Cerebellar cortex (tissue), 1 donor: ENCODE data around the gene TIFAB.

Source experiments
- DNase-seq: peaks from one replicate; pipeline ENCODE4 v3.0.0-alpha.2; 2015; ENCODE audit warnings: low spot score

TIFAB gene

DNA sequence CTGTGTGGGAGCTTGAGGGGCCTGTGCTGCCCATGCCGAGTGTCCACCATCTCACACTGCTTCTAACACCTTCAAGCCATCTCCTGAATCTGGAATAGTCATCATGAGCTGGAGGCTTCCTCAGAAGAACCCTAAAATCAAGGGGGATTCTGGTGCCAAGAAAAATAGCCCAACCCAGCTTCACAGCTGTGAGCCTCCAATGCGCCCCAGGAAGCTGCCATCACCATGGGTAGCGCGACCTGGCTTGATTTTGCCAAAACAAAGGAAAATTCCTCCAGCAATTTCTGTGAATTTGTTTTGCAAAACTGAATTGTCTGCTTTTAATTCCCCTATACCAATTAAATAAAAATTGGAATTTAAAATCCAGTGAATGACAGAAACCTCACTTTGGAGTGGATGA lies 6.2 kb upstream of the TIFAB start:
- DNase-seq, result no peak

DNA sequence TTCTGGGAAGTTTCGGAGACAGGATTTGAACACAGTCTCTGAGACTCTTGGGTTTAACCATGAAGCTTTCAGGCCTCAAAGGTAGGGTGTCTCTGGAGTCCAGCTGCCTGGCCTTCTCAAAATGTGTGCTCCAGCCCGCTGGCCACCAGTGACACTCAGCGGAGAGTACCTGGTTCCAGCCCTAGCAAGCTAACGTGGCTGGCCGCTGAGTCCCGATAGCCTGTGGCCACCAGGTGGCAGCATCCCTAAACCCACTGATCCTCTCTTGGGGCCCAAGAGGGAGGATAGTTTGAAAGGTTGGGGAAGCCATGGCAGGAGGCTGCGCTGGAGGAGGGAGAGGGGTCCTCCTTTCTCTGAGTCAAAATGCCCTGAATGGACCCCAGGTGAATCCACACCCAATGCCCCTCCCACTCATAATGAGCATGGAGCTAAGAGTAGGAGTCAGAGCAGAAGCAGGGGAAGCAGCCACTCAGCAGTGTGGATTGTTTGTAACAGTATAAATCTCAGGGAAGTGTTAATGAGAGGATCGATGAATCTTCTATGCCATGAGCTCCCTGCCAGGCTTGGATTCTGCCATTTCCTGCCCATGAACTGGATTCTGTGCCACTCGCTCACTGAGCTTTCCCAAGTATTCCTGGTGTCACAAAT lies 5.4 kb upstream of the TIFAB start:
- DNase-seq, result peak; percentile 87

DNA sequence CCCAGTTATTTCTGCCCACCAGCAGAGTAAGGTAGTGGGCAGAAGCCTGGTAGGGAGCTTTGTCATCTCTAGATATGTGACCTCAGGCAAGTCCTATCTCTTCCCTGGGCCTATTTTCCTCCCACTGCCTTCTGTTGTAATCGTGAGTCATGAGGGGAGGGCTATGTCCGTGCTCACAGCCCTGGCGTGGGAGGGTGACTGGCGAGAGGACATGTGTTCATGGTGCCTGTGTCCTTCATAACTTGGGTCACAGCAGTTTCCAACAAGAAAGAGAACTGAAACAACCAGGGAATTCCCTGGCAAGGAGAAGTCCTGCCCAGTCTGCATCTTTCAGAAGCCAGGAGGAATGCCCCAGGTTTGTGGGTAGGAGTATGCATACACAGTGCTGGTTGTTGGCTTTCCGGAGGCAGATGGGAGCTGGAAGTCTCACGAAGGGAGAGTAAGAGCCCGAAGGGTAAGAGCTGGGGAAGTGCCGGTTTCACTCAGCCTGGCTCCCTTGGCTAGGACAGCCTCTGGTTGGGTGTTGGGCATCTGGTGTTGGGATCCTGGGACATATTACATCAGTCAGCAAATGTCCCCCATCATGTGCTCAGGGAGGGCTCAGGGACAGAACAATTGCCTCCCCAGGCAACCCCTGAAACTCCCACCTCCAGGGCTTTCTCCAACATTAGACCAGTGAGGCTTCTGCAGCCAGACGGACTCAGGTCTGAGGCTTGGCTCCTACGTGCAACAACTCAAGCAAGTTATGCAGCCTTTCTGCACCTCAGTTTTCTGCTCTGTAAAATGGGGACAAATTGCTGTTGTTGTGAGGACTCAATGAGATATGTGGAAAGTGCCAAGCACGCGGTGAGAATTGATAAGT lies 4.3 kb upstream of the TIFAB start:
- no peak for DNase-seq

DNA sequence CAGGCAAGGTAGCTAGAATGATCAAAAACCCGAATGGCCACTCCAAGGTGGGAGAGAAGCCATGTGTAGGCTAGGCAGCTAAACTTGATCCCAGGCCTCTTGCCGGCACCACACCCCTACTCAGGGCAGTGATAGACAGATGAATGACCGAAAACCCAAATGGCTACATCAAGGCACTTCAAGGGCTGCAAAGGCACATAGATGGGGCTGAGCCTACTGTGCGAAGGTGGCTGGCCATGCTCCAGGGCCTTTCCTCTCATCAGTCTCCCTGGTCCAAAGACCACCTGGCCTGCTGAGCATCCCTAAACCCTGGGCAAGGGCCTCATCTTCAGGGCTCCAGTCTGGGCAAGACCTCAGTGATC lies 3.7 kb upstream of the TIFAB start:
- DNase-seq, result no peak

DNA sequence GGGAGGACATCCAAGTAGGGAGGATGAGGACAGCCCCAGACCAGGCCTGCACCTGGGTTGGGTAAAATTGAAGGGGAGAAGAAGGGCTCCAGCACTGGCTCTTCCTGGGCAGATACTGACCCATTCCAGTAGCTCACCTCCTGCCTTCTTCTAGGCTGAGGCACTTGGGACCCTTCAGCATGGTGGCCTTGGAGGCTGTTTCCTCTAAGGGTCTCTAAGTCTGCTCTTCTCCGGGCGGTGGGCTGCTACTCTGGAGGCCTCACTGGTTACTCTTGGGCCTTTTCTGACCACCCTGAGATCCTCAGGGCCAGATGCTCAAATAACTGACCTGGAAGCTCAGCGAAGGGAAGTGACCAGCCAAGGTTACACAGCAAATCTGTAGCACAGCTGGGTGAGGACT lies 2.8 kb upstream of the TIFAB start:
- no peak for DNase-seq

DNA sequence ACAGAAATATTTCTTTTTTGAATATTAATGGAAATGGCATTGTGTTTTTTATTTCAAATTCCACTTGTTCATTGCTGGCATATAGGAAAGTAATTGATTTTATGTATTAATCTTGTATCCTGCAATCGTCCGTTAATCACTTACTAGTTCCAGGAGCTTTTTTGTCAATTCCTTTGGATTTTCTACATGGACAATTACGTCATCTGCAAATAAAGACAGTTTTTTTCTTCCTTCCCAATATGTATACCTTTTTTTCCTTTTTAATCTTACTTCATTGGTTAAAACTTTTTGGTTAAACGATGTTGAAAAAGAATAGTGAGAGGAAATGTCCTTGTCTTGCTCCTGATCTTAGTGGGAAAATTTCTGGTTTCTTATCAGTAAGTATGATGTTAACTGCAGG lies 1.5 kb upstream of the TIFAB start:
- DNase-seq, result no peak

DNA sequence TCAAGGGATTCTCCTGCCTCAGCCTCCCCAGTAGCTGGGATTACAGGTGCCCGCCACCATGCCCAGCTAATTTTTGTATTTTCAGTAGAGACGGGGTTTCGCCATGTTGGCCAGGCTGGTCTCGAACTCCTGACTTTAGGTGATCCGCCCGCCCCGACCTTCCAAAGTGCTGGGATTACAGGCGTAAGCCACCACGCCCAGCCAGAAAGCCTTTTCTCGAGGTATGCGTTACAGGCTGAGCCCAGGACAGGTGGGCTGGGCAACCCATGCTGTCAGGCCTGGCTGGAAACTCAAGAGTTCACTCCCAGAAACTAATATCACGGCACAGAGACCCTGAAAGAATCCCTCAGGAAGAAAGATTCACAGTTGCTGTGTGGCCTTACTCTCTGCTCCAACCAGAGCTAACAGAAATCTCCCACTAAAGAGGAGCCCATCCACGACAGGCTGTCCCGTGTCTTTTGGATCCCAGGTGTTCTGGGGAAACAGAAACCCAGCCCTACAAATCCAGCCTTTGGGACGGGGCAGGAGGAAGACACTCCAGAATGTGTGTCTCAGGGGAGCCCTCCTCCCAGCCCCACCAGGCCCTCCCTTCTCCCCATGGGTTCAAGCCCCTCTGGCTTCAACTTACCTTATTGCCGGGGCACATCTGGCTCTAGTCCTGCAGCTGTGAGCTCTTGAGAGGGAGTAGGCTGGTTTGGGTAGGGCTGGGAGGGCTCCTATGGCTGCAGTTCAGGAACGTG lies 400 bp downstream of the TIFAB start:
- no peak for DNase-seq

DNA sequence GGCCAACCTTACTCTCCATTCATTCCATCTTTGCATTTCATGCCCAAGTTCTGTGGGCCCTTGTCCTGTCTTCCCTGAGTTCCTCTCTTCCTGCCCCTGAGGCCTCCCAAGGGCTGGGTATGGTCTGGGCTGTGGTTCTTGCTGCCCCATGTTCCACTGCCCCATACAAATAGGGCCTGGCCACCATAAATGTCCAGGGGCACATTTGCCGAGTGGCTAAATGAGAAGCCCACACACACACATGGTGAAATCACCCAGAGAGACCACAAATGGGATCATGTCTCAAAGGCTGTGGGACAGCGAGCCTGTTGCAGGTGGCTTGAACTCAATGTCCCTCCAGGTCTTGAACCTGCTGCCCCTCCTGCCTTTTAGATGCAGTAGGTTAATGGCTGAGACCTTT lies 1.2 kb downstream of the TIFAB start:
- no peak for DNase-seq

DNA sequence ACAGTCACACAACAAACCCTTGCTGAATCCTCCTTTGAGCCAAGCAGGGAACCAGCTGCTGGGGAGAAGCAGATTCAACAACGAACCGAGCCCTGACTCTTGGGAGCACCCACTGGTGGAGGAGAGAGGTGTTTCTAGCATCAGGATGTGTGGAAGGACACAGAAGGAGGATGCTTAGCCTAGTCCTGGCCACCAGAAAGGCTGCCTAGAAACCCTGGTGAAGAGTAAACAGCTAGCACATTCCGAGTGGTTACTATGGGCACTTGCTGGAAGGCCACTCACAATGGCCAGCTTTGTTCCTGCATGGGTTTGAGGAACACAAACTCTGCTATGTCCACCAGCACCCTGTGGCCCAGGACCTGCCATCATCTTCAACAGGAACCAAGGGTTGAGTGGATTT lies 1.8 kb downstream of the TIFAB start:
- DNase-seq, result no peak

DNA sequence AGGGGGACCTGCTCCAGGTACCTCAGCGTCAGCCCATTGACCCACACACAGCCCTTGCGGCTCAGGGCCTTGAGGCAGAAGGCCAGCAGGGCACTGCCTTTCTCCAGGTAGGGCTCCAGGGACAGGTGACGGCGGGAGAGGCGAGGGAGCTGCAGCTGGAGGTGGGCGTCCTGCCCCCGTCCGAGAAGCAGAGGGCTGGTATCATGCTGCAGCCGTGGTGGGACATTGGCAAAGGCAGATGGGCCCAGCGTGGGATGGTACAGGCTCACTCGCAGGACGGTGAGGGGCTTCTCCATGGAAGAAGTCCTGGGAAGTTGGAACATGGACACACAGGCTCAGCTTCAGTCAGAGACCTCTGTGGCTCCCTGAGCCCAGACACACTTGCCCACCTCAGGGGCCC lies 2.5 kb downstream of the TIFAB start:
- DNase-seq, result no peak

DNA sequence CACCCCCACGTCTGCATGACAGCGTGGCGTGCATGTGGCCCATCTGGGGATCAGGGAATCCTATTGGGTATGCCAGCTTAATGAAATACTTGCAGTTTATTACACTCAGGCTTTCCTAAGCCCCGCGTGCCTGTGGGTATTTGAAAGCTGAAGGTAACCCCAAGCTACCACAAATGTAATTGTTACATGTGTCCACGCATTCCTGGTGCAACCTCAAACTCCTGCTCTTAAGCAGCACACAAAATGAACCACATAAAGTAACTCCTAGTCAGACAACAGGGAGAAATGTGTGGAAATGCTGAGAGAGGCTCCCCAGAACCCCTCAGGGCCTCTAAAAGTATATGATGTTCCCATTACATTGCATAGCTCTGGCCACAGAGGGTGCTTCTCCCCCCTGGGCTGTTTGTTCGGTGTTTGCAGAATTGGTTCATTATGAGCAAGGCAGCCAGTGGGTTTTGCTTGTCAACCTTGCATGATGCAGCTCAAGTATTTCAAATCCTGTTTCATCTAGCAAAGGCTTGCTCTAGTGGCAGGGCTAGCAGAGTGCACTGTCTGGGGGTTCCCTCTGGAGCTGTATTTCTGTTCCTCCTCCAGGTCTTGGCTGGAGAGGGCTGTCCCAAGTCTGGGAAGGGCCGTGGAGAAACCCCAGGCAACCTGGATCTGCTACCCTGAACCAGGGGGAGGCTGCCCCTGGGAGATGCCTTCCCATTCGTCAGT lies 3.2 kb downstream of the TIFAB start:
- no peak for DNase-seq

DNA sequence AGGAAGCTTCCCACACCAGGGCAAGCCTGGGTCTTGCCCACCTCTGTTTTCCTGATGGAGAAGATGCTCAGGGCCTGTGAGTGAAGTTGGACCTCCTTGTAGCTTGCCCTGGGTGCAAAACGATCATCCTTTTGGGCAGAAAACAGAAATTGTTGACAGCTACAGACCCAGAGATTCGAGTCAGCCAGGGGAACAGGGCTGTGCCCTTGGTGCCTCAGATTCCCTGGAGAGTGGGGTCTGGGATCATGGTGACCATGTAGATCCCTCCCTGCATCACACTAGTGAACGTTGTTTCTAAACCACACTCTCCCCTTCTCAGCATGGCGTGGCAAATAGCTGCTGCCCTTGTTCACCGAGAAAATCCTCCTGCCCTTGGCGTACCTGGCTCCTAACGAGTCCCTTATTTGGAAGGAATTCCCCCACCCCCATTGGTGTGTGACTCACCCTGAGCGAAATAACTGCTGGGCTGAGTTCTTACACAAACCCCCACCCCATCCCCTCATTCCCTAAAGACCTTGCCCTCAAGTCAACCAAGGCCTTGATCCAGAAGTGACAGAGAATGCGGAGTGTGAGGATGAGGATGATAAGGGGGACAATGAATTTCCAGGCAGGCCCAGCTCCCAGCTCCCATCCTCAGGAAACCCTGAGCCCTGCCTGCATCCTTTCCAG lies 3.9 kb downstream of the TIFAB start:
- DNase-seq, result peak; percentile 63

DNA sequence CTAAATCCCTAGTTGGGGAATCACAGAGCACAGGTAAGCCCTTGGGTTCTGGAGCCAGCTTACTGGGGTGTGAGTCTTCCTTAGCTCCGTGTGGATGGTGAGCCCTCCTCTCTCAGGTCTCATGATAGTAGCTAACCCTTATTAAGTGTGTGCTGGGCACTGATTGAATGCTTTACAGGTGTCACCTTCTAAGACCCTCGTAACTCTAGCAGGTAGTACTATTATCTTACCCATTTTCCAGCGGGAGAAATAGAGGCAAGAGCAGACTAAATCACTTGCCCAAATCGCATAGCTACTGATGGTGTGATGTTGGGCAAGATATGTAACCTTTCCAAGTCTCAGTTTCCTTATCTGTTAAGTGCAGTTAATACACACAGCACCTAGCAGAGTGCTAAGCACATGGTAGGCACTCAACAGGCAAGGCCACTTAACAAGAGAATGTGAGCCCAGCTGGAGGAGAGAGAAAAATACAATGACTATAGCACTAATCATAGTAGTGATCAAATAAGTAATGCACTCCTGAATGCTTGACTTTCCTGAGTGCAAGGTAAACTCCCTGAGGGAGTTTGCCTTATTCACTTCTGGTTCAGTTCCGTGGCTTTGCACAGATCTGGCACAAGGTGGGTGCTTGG lies 4.7 kb downstream of the TIFAB start, which contains the start of gene DCANP1:
TSS of gene DCANP1 (minus strand) at position 51 of the 632 bp plus-strand sequence. CDS start 240 bp downstream, outside the sequence.
- DNase-seq, result no peak

DNA sequence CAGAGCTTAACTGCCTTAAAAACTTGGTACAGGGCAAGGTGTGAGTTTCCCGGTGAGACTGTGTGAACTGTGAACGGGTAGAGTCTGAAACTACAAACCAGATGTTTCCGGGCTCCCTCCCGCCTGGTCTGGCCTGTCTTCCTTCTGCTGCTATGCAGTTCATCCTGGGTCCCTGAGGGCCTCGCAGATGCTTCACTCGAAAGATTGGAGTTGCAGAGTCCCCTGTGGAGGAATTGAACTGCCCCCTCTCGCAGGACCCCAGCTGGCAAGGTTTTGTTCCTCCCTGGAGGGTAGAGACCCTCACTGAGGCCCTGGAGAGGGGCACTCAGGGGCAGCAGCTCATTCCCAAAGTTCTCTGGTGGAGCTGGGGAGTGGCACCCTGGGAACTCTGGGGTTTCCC lies 5.5 kb downstream of the TIFAB start:
- no peak for DNase-seq

DNA sequence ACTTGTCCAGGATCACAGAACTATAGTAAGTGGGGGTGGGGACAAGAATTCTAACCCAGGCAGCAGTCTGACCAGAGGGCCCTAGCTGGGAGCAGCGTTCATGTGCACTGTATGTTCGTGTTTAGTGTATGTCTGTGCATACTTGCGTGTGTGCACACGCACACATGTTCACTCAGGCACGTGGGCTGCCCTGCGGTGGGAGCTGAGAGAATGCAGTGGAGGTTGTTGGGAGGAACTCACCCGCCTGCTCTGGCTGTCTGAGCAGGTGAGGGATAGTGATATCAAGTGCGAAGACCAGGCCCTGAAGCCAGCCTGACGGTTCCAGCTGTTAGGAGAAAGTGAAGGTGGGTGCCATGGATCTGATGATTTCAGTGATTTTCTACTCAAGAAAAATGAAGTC lies 5.9 kb downstream of the TIFAB start:
- no peak for DNase-seq

DNA sequence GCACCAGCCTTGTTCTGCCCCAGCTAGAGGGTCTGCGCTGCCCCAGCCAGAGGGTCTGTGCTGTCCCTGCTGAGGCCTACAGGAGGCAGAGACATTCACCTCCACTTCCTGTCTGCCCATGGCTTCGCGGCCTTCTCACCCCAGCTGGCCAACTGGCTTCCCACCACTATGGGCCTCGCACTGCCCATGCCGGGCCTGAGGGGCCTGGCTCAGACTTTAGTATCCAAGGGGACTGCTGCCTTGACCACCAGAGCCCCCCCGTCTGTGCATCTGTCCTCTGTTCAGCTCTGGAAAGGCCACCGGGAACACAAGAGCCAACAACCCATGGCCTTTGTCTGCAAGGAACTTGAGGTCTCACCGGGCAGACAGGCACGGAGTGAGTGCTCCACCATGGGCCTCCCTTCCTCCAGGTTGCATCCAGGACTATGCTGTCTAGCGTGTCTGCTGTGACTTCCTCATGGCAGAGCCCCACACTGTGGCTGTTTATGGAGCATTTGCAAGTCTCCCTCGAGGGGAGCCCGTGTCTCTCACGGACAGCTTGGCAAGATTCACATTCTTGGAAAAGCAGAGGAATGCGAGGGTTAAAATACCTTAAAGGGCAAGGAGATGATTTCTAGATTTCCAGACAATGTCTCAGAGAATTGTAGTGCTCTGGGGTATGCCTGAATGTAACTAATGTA lies 6.7 kb downstream of the TIFAB start:
- DNase-seq, result peak; percentile 69

DNA sequence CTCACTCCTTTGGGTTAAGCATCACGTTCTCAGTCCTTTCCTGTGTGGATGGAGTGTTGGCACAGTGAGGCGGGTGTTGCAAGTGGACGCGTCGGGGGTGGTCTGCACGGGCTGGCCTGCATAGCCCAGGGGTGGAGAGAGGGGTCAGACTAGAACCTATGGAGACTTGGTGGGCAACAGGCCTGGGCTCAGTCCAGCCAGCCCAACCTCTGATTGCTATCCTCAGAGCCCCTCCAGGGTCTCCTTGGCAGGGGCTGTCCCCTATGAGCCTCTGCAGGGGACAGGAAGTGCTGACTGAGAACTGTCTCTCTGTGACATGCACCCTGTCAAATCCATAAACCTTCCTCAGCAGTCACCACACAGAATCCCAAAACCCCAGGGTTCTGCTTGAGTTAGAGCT lies 7.3 kb downstream of the TIFAB start:
- no peak for DNase-seq

DNA sequence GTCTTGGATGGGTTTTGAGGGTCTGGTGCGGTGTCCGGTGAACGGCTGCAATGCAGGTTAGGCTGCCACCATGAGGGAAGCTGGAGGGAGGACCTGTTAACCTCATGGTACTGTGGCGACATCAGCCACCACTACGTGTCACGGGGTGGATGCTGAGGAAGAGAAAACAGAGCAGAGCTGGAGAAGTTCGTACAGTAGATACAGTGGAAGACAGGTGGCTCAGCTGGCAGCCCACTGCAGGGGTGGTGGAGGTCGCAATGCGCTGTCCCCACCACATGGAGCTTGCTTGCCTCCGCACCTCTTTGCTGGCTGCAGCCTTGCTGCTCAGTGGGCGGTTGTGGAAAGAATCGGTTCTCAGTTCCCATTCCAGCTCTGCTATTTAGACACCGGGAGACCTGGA lies 7.8 kb downstream of the TIFAB start:
- no peak for DNase-seq

DNA sequence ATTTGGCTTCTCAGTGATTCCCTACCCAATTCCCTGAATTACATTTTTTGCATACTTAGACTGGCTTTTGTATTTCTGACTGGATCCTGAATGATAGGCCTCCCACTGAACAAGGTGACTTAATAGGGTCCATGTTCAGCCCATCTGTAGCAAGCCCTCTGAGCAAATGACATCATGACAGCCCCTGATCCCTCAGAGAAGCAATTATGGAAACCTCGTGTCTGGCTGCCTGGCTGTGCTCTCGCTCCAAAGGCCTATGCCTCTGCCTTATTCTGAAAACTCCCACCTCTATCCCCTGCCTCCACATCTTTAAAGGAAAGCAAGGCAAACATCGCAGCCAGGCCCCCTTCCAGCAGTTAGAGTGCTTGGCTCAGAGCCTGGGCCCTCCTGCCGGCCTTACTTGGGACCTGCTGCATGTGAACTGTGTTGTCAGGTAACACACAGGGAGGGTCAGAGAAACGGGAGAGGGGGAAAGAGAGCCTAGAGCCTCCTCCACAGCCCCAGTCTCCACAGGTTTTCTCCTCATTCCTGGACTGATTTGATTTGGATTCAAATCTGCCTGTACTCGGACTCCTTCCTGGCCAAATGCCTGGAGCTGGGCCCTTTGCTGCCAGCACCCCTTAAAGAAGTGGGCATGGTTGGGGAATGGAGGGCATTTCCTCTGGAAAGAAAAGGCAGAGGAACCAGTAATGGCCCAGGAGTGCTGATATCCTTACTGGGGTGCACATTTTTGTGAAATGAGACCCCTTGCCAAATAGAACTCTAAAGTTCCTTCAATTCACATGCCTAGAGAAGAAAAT lies 8.8 kb downstream of the TIFAB start:
- DNase-seq, result peak; percentile 87
